KBM-7 (cell line): Measurements from ENCODE around the gene SGCG.
"Not testable (repeated sequence)": the region's sequence is repeated elsewhere in the genome, so short reads cannot be mapped to it uniquely, and the experiment has no call there.

Experiments
- DNase-seq: peaks from one replicate; pipeline ENCODE4 v3.0.0-alpha.2; 2015
- in situ Hi-C: fragments of 300-500 bp; cut with MboI; formaldehyde crosslinking; loops from 2 replicates; pipeline ENCODE4 v1.14.3; 2020; ENCODE audit warnings: low sequenced_read_pairs, low pct_unique_long_range_greater_than_20kb, mixed read lengths

SGCG gene

DNA sequence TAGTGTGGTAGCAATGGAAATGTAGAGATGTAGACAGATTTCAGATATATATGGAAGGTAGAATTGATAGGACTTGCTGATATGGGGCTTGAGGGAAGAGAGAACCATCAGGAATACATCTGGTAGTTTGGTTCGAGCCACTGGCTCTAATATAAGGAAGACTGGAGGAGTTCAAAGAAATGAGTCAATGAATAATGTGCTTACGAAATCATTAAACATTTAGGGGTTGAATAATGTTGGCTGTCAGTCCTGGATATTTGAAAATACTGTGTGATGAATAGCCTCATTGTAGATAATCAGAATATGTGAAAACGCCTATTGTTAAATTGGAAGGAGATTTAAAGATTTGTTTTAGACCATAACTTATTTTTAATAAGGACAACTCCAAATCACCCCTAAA, 21.6 kb downstream of the SGCG start:
- in situ Hi-C loops, result no loop called here
- DNase-seq, result no peak

- no peak for DNase-seq
- in situ Hi-C loops, result no loop called here
Measured at GRCh38 chr13:23203516-23203915, 22.7 kb downstream of the SGCG start.

- no peak for DNase-seq
- in situ Hi-C loops, result no loop called here
Measured at GRCh38 chr13:23205807-23206206, 25.0 kb downstream of the SGCG start.

- in situ Hi-C loops, result no loop called here
- no peak for DNase-seq
Measured at GRCh38 chr13:23212671-23213070, 31.9 kb downstream of the SGCG start.

DNA sequence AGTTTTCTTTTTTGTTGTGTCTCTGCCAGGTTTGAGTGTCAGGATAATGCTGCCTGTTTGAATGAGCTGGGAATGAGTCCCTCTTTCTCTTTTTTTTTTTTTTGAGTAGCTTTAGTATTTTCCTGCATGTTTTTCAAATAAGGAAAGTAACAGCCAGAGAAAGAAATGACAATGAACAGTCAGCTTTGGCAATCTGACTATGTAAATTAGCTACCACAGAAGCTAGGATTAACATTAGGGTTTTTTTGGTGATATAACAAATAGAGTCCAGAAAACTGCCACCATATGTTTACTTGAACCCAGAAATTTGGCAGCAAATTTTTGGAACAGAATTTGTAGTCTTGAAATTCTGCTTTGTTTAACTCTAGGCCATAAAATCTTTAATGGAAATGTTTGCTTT, 50.5 kb downstream of the SGCG start:
- no peak for DNase-seq
- in situ Hi-C loops, result no loop called here

DNA sequence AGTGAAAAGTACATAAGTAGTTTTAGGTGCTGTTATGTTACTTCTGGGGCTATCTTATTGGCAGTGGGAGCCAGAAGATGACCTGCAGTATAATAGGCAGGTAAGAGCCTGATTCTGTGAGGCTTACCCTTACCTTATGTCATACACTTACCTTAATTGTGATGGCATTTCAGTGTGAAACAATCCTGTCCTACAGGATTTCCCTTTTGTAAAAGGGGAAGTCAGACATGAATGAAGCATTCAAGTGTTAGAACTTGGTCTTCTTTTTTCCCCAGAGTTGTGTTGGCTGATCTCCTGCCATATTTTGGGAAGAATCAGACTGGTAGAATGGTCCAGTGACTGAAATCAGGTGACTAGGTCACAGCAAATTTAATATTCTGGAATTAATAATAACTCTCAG, 55.2 kb downstream of the SGCG start:
- in situ Hi-C loops, result no loop called here
- no peak for DNase-seq

DNA sequence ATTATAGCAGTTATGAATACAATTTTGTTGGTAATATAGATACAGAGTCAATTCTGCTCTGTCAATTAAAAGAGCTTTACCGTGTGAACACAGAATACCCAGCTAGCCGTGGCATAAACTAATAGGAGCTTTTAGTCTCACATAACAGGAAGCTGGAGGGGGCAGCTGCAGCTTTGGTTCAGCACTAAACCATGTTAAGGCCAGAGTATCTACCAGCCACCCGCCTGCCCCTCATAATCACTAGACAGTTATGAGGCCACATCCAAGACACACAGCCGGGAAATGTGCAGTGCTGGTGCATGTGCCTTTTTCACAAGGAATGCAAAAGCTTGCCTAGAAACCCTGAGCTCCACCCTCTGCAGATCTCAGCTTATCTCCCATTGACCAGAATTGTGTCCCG, 62.3 kb downstream of the SGCG start:
- in situ Hi-C loops, result no loop called here
- DNase-seq, result no peak

- in situ Hi-C loops, DNase-seq: not testable (repeated sequence)
Measured at GRCh38 chr13:23248410-23248809, 67.6 kb downstream of the SGCG start.

DNA sequence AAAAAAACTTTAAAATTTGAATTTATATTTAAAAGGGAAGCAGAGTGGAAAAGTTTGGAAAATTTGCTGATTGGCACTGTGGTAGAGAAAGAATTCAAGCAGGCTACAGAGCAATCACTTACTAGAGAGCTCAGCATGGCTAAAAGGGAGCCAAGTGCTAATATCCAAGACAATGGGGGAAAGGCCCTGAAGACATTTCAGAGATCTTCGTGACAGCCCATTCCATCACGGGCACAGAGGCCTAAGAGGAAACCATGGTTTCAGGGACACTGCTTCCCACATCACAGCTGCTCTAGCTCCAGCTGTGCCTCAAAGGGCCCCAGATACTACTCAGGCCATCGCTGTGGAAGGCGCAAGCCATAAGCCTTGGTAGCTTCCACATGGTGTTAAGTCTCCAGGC, 73.7 kb downstream of the SGCG start:
- no peak for DNase-seq
- in situ Hi-C loops, result no loop called here

GRCh38 chr13:23267571-23267970, 86.8 kb downstream of the SGCG start:
- DNase-seq, result no peak
- in situ Hi-C loops, result no loop called here

- no peak for DNase-seq
- in situ Hi-C loops, result no loop called here
Measured at GRCh38 chr13:23268441-23268840, 87.7 kb downstream of the SGCG start.

GRCh38 chr13:23271331-23271730, 90.6 kb downstream of the SGCG start:
- in situ Hi-C loops, result no loop called here
- no peak for DNase-seq

GRCh38 chr13:23273498-23273897, 92.7 kb downstream of the SGCG start:
- in situ Hi-C loops, result no loop called here
- DNase-seq, result no peak

DNA sequence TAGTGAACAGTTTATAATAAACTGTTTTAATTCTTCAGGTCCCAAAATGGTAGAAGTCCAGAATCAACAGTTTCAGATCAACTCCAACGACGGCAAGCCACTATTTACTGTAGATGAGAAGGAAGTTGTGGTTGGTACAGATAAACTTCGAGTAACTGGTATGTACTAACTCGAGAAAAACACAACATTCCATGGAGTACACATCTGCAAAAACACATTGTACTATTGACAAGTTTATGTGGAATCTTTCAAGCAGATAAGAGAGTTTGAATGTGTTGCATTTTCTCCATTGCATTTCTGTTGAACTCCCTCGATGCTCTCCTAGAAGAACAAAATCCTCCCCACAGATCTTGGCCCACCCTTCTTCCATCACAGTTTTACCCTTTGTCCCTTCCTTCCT, 98.5 kb downstream of the SGCG start:
- DNase-seq, result no peak
- in situ Hi-C loops, result no loop called here

DNA sequence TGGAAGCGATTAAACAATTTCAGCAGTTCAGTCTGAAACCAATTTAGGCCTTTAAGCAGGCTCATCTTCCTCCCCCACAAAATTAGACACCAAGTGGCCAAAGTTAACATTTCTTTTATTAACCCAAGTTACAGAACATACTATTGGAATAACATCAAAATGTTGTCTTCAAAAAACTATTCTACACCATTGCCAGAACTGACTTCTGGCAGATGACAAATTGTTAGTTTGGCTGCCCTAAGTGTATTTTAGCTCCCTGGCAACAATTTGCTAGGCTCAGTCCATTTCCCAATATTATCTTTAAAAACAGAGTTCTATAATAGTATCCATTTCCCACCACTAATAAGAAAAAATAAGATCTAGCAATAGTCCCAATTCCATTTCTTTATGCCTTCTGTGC, 107.8 kb downstream of the SGCG start:
- no peak for DNase-seq
- in situ Hi-C loops, result no loop called here

GRCh38 chr13:23288995-23289394, 108.2 kb downstream of the SGCG start:
- in situ Hi-C loops, result no loop called here

DNA sequence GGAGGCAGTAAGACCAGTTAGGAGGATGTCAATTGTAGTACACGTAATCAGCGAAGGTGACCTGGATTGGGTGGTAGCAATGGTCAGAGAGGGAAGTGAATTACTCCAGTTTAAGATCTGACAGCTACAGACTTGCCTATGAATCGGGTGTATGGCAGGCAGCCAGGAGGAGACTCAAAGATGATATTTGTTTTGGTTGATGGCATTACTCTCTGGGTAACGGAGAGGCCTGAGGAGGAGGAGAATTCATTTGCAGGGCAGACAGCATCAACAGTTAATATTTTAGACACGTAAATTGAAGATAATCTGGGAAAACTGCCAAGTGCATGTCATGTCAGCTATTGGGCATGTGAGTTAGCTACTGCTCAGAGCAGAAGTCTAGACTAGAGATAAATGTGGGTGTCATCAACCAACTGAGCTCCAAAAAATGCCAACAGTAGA, 109.2 kb downstream of the SGCG start:
- DNase-seq, result no peak
- in situ Hi-C loops, result no loop called here

More at GRCh38 chr13:23288995-23289394, 108.2 kb downstream of the SGCG start:
- no peak for DNase-seq

DNA sequence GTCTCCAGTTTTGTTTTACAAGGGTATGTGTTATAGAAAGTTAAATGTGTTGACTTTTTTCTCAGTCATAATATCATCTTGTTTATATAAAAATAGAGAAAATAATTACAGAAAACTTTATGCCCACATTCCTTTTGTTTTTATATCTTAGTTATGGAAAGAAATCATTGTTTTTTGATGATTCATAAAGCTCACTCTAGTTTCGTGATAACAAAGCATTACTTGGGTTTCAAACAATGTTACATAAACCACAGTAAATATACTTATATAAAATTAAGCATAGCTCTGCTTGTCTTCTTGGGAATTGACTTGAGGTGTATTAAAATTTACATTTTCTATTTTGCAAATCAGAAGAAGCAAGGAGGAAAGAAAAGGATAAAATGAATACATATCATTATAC, 111.8 kb downstream of the SGCG start:
- in situ Hi-C loops, result no loop called here
- DNase-seq, result no peak

- DNase-seq, in situ Hi-C loops: not testable (repeated sequence)
Measured at GRCh38 chr13:23314837-23315236, 134.1 kb downstream of the SGCG start.

- in situ Hi-C loops, result no loop called here
- DNase-seq, result no peak
Measured at GRCh38 chr13:23319883-23320224, 139.1 kb downstream of the SGCG start.

GRCh38 chr13:23320926-23321534, 140.3 kb downstream of the SGCG start:
- in situ Hi-C loops, result no loop called here
- no peak for DNase-seq
